Stimulated activated CD8-positive, alpha-beta memory T cell treated with anti-CD3 and anti-CD28 coated beads, Interleukin-7, amount 100 ng/mL, for 24 hours (primary cell): ENCODE measurements around the gene FLVCR2.
"Not testable (repeated sequence)": the region's sequence is repeated elsewhere in the genome, so short reads cannot be mapped to it uniquely, and the experiment has no call there.

Experiments
- DNase-seq: peaks from one replicate; pipeline ENCODE4 v3.0.0-alpha.2; 2020; ENCODE audit warnings: low read depth

FLVCR2 gene

GRCh38 chr14:75591987-75592575, 13.7 kb downstream of the FLVCR2 start:
- DNase-seq = no peak

- DNase-seq = no peak
Observed at GRCh38 chr14:75595226-75595625, 16.8 kb downstream of the FLVCR2 start.

DNA sequence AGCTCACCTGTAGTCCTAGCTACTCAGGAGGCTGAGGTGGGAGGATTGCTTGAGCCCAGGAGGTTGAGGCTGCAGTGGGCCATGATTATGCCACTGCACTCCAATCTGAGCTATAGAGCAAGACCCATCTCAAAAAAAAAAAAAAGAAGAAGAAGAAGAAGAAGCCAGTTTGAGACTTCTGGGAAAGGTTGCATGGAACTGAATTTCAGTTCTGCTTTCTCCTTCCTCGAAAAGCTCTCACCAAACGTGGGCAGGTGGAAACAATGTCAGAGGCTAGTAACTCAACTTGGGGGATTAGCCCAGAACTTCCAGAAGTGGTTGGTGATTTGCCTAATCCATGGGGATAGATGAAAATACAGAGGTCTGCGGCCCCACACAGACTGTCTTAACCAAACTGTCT, 18.7 kb downstream of the FLVCR2 start:
- no peak for DNase-seq

DNA sequence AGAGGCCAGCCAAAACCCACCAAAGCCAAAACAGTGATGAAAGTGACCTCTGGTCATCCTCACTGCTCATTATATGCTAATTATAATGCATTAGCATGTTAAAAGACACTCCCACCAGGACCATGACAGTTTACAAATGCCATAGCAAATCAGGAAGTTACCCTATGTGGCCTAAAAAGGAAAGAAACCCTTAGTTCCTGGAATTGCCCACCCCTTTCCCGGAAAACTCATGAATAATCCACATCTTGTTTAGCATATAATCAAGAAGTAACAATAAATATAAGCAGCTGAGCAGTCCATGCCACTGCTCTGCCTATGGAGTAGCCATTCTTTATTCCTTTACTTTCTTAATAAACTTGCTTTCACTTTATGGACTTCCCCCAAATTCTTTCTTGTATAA, 21.7 kb downstream of the FLVCR2 start:
- DNase-seq = not testable (repeated sequence)

DNA sequence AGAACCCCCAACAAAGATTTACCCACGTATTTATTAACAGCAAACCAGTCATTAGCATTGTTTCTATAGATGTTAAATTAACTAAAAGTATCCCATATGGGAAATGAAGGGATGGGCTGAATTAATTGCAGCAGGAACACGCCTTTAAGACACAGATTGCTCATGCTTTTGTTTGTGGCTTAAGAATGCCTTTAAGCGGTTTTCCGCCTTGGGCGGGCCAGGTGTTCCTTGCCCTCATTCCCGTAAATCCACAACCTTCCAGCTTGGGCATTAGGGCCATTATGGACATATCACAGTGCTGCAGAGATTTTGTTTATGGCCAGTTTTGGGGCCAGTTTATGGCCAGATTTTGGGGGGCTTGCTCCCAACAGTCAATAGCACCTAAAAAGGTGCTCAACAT, 22.6 kb downstream of the FLVCR2 start:
- DNase-seq = not testable (repeated sequence)

DNA sequence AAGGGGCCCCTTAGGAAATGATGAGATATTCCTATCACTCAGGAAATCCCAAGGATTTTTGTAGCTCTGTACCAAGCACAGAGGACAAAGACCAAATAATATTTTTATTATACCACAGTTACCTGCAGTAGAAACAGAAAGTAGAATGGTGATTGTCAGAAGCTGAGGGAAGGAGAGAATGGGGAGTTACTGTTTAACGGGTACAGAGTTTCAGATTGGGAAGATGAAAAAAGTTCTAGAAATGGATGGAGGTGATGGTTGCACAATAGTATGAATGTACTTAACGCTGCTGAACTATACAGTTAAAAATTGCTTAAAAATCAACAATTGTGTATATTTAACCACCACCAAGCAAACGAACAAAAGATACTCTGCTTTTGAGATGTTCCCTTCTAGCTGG, 24.1 kb downstream of the FLVCR2 start:
- DNase-seq = no peak

GRCh38 chr14:75604979-75605851, 26.8 kb downstream of the FLVCR2 start:
- DNase-seq = no peak

- no peak for DNase-seq
Observed at GRCh38 chr14:75605916-75606315, 27.5 kb downstream of the FLVCR2 start.

- DNase-seq = no peak
Observed at GRCh38 chr14:75607044-75607443, 28.6 kb downstream of the FLVCR2 start.

- no peak for DNase-seq
Observed at GRCh38 chr14:75607842-75608640, 29.6 kb downstream of the FLVCR2 start.

GRCh38 chr14:75609116-75609515, 30.7 kb downstream of the FLVCR2 start:
- DNase-seq = no peak

DNA sequence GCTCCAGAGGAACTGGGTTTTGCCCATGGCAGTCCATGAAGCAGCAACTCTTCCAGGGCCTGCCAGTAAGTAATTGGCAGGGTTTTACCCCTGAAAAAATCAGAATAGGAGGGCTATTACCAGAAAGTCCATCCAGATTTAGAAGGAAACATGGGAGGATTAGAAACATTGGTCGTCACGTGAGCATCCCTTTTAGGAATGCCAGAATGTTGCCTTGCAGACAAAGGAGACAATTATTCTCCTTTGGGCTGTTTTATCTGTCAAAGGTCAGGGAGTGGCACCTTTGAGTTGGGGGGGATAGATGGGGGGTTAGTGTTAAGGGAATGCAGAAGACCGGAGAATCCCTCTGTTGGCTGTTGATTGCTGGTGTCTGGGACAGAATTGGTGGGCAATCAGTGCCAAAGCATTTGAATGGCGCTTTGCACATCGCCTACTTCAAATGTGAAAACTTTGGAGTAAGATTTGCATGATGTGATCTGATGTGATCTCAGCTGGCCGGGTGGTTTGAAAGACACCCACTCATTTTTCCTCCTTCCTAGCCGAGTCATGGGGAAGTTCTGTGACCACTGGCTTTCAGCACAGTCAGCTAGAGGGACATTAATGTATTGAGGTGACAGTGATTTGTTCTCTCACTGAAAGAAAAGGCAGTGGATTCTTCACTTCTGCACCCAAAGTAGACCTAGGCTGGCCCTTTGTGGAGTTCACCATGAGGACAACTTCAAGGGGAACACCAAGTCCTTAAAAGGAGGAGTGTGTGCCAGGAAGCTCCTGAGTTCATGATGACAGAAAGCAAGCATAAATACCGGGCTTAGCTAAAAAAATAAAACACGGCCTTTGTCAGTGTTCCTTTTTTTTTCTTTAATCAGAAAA, 31.4 kb downstream of the FLVCR2 start:
- DNase-seq = no peak

DNA sequence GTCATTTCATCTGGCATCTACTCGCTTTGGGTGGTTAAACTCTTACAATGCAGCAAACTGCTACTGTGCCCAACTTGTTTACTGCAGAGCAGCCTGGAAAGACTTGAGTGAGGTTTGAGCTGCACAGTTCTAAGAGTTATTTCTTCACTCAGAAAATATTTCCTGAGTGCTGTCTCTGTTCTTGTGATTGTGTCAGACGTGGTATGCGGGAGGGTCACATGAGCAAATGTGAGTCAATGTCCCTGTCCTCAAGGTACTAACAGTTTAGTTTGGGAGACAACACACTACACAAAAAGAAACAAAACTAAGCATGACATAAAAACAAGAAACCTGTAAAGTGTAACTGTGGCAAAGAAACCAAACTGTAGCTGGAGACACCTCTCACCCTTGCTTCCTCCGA, 32.4 kb downstream of the FLVCR2 start:
- no peak for DNase-seq

- no peak for DNase-seq
Observed at GRCh38 chr14:75612157-75612556, 33.7 kb downstream of the FLVCR2 start.

- DNase-seq = no peak
Observed at GRCh38 chr14:75614179-75614578, 35.8 kb downstream of the FLVCR2 start.

- DNase-seq = no peak
Observed at GRCh38 chr14:75615200-75615599, 36.8 kb downstream of the FLVCR2 start.

GRCh38 chr14:75619548-75619947, 41.1 kb downstream of the FLVCR2 start:
- no peak for DNase-seq

GRCh38 chr14:75625034-75625433, 46.6 kb downstream of the FLVCR2 start:
- DNase-seq = no peak

GRCh38 chr14:75626396-75626795, 48.0 kb downstream of the FLVCR2 start:
- DNase-seq = no peak

DNA sequence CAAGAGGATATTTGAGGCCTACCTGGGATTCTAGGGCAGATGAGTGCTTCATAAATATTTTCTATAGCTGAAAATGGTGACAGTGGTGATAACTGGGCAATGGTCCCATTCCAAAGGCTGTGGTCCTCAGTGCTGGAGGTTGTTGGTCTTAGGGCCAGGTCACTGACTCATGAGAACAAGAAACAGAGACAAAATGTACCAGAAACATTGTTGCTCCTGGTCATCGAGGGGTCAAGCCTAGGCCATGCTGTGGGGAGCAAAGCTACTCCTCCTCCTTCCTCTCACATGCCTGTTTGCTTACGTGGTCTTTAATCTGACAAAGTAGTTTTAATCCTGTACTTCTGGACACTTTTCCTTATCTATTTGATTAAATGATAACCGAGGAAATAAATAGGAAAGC, 48.4 kb downstream of the FLVCR2 start:
- no peak for DNase-seq

DNA sequence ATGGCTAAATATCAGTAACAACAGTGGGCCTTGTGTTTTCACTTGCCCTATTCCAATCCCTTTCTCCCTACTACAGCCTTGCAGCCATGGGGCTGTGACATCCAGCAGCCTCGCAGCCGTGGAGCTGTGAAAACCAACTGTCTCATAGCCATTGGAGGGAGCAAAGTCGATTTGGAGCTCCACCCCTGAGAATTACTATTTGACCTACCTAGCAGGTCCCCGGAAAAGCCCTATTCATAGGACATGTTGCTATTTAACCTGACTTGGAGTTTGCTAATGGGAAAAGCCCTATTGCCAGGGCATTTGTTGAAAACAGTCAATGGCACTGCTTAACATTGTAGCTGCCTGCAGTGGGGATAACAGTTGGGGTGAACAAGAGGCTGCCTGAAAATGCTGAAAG, 49.0 kb downstream of the FLVCR2 start:
- DNase-seq = no peak

DNA sequence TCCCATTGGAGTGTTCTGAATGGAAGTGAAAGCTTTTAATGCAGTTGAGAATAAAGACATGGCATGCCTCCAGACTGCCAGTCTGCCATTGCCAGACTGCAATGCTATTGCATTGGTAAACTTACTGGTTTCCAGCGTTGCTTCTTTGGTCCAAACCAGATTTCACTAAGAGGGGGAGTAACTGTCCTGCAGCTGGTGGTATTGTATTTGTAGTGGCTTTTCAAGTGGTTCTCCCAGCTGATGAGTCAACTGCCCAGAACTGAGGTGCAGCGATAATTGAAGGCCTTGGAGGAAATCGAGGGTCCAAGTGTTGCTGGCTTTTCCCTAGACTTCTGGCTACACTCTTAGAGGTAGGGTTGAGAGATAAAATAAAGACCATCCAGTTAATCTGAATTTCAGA, 50.4 kb downstream of the FLVCR2 start:
- no peak for DNase-seq
